OCI-LY1 (cell line): ENCODE measurements around the gene C20orf144.

Experiments used
- CTCF ChIP-seq: fragments of 200-600 bp; sonication (generic), shearing (Covaris generic); IDR thresholded peaks from 2 replicates; pipeline ENCODE4 v1.5.1; 2017; ENCODE audit warnings: mild to moderate bottlenecking, antibody characterized with exemption, low read length, moderate library complexity, mixed read lengths
- EZH2 ChIP-seq: fragments of 200-600 bp; sonication (generic), shearing (Covaris generic); IDR thresholded peaks from 2 replicates; pipeline ENCODE4 v1.8.0; 2017; ENCODE audit warnings: borderline replicate concordance, mixed run types, mild to moderate bottlenecking, antibody characterized with exemption, low read length, moderate library complexity, mixed read lengths

- TF ChIP-seq EZH2 (no peak), CTCF (no peak)
These were observed 3.6 kb upstream of the C20orf144 start for GRCh38 chr20:33658510-33658909.
